ENCODE data around the gene TCF4.

Gene TCF4

DNA sequence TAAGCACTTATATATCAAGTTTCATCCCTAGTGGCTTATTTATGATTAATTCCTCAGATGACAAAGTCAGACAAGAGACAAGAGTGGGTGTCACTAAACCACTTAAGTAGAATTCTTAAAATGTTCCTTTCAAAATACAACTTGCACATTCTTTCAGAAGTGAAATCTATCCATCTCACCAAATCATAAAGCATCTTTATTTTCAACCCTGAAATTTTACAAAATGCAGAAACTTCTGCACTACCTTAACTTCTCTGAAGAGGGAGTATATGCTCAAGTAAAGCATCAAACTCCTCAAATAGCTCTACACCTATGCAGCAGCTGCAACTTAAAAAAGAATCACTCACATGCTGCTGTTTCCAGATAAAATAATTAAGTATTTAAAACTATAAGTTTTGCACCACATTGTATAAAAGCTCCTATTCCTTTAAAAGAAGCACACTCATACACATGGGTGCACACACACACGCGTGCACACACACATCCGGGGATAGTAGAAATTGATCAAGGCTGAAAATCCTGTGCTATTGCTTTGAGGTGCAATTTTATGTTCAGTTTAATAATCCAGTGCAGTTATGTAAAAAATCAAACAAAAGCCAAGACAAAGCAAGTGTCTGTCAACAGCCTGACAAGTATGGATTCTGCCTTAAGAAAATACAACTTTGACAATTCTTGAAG is 244.5 kb downstream of the TCF4 start:
- no peak for DNase-seq
- H3K27ac Mint-ChIP-seq: no peak overlapping the region
- peaks cover 0 to 1% of the 10 kb centered on the region in 2 donors for H3K9me3 Mint-ChIP-seq
- H3K4me1 Mint-ChIP-seq (ENCODE audit: low read depth in 2 of 2): peaks cover 0 to 2% of the 10 kb centered on the region in 2 donors
- H3K36me3 Mint-ChIP-seq (ENCODE audit: insufficient read depth): no peaks in the 10 kb centered on the region
- ATAC-seq (replicated peaks): no peak
- no peak overlapping the region for H3K4me3 Mint-ChIP-seq
- no peaks in the 10 kb centered on the region for H3K27me3 Mint-ChIP-seq

DNA sequence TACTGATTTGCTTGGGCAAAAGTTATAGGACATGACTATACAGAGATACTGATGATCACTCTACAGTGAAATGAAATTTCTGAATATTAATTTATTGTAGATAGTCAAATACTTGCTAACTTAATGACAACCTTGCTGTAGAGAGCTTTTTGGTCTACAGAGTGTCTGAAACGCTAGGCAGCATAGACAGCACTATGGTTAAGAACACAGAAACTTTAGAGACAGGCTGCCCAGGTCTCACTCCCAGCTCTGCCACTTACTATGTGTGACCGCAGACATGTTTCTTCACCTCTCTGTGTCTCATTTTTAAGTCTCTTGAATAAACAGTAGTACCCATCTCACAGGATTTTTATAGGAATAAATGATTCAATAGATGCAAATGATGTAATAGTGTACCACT is 247.0 kb downstream of the TCF4 start:
- H3K36me3 Mint-ChIP-seq (ENCODE audit: insufficient read depth): no peaks in the 10 kb centered on the region

DNA sequence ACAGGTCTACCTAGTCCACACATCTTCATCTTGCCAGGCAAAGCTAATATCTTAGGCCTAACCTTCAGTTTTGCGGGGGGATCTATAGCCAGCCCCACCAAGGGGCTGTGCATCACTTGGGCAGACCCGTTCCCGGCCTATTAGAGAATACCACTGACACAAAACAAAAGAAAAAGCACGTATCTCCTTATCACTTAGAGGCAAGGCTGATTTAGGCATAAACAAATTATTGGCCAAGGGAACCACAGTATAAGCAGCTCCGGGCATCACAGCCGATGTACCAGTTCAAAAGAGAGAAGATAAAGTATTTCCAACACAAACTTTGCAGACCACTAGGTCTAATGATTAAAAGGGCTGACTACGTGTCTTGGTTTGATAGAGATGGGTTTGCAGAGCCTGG is 248.0 kb downstream of the TCF4 start:
- Mint-ChIP-seq H3K4me1 (ENCODE audit: low read depth in 2 of 2) (no peaks in the 10 kb centered on the region), H3K27me3 (no peaks in the 10 kb centered on the region), H3K9me3 (peaks cover 0 to 1% of the 10 kb centered on the region in 2 donors), H3K4me3 (no peak overlapping the region), H3K27ac (no peak overlapping the region), H3K36me3 (ENCODE audit: insufficient read depth) (no peaks in the 10 kb centered on the region)
- DNase-seq (no peak), ATAC-seq (replicated peaks) (no peak)

More for the DNA sequence above, 247.0 kb downstream of the TCF4 start:
- H3K27me3 Mint-ChIP-seq: no peaks in the 10 kb centered on the region
- H3K4me1 Mint-ChIP-seq (ENCODE audit: low read depth in 2 of 2): no peaks in the 10 kb centered on the region
- H3K4me3 Mint-ChIP-seq: no peak overlapping the region
- no peak overlapping the region for H3K27ac Mint-ChIP-seq
- DNase-seq (no peak), ATAC-seq (replicated peaks) (no peak)
- H3K9me3 Mint-ChIP-seq: peaks cover 0 to 1% of the 10 kb centered on the region in 2 donors

- H3K9me3 Mint-ChIP-seq: peaks cover 0 to 1% of the 10 kb centered on the region in 2 donors
- ATAC-seq (replicated peaks): no peak
- DNase-seq: no peak
- H3K36me3 Mint-ChIP-seq (ENCODE audit: insufficient read depth): no peaks in the 10 kb centered on the region
- no peaks in the 10 kb centered on the region for H3K27me3 Mint-ChIP-seq
- no peaks in the 10 kb centered on the region for H3K4me1 Mint-ChIP-seq (ENCODE audit: low read depth in 2 of 2)
- H3K4me3 Mint-ChIP-seq: no peak overlapping the region
- no peak overlapping the region for H3K27ac Mint-ChIP-seq
These were observed 248.9 kb downstream of the TCF4 start for GRCh38 chr18:55338978-55339650.

DNA sequence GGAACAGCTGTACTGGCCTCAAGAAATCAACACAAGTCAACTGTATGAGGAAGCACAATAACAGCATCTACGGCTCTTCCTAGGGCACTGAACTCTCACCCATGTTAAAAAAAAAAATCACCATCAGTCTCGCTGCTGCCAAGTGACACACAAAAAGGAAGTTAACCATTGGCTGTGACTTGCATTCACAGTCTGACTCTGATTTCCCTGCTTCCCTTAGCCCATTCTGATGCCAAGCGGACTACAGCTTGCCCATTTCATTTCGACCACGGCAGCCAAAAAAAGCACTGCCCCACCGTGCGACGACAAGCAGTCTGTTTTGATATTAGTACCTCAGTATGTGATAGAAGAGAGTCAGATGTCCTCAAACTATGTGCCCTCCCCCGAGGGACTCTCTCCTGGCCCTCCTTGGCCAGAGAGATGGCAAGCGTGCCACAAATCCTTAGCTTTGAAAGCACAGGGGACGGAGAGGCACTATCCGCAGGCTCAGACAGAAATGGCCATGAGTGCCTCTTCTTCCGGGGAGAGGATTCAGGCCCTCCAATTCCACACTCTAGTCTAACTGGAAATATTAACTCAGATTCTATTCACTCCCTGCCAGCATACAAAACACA is 250.0 kb downstream of the TCF4 start:
- Mint-ChIP-seq H3K27ac (no peak overlapping the region), H3K36me3 (ENCODE audit: insufficient read depth) (no peaks in the 10 kb centered on the region), H3K27me3 (no peaks in the 10 kb centered on the region), H3K4me3 (no peak overlapping the region), H3K9me3 (peaks cover 0 to 1% of the 10 kb centered on the region in 2 donors), H3K4me1 (ENCODE audit: low read depth in 2 of 2) (no peaks in the 10 kb centered on the region)
- DNase-seq: no peak
- ATAC-seq (replicated peaks): no peak

- H3K27me3 Mint-ChIP-seq: no peaks in the 10 kb centered on the region
- no peak overlapping the region for H3K4me3 Mint-ChIP-seq
- H3K36me3 Mint-ChIP-seq (ENCODE audit: insufficient read depth): no peaks in the 10 kb centered on the region
- H3K27ac Mint-ChIP-seq: no peak overlapping the region
- ATAC-seq (replicated peaks) (no peak), DNase-seq (no peak)
- H3K9me3 Mint-ChIP-seq: peaks cover 0 to 1% of the 10 kb centered on the region in 2 donors
- H3K4me1 Mint-ChIP-seq (ENCODE audit: low read depth in 2 of 2): no peaks in the 10 kb centered on the region
These were observed 250.9 kb downstream of the TCF4 start for GRCh38 chr18:55337138-55337537.

- no peak overlapping the region for H3K27ac Mint-ChIP-seq
- no peak for ATAC-seq (replicated peaks)
- no peaks in the 10 kb centered on the region for H3K4me1 Mint-ChIP-seq (ENCODE audit: low read depth in 2 of 2)
These were observed 251.4 kb downstream of the TCF4 start for GRCh38 chr18:55336438-55337100.

GRCh38 chr18:55334875-55335274 is 253.1 kb downstream of the TCF4 start:
- Mint-ChIP-seq H3K27ac (no peak overlapping the region), H3K4me1 (ENCODE audit: low read depth in 2 of 2) (no peaks in the 10 kb centered on the region), H3K36me3 (ENCODE audit: insufficient read depth) (no peaks in the 10 kb centered on the region), H3K4me3 (no peak overlapping the region), H3K27me3 (no peaks in the 10 kb centered on the region), H3K9me3 (no peaks in the 10 kb centered on the region)
- no peak for DNase-seq
- ATAC-seq (replicated peaks): no peak

More at GRCh38 chr18:55336438-55337100, 251.4 kb downstream of the TCF4 start:
- DNase-seq: no peak
- Mint-ChIP-seq H3K36me3 (ENCODE audit: insufficient read depth) (no peaks in the 10 kb centered on the region), H3K27me3 (no peaks in the 10 kb centered on the region), H3K4me3 (no peak overlapping the region), H3K9me3 (peaks cover 0 to 1% of the 10 kb centered on the region in 2 donors)

DNA sequence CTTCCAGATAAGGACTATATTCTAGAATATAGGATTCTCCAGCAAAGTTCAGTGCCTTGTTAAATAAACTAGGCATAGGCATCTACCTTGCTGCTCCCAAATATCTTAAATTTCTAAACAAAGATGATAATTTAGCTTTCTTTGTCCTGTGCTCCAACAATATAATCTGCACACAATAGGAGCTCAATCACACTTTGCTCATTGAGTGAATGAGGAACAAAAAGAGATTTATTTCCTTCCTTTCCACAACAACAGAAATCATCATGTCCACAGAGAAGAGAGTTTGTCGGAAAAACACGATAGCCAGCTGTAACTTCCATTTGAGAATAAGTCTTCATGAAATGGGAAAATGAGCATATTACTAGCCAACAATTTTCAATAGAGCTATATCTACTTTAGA is 256.7 kb downstream of the TCF4 start:
- H3K27me3 Mint-ChIP-seq: no peaks in the 10 kb centered on the region
- ATAC-seq (replicated peaks) (no peak), DNase-seq (no peak)
- no peaks in the 10 kb centered on the region for H3K36me3 Mint-ChIP-seq (ENCODE audit: insufficient read depth)
- no peak overlapping the region for H3K27ac Mint-ChIP-seq
- no peaks in the 10 kb centered on the region for H3K9me3 Mint-ChIP-seq
- H3K4me1 Mint-ChIP-seq (ENCODE audit: low read depth in 2 of 2): no peaks in the 10 kb centered on the region
- no peak overlapping the region for H3K4me3 Mint-ChIP-seq

GRCh38 chr18:55328301-55328700 is 259.7 kb downstream of the TCF4 start:
- DNase-seq (no peak), ATAC-seq (replicated peaks) (no peak)
- no peaks in the 10 kb centered on the region for H3K4me1 Mint-ChIP-seq (ENCODE audit: low read depth in 2 of 2)
- no peaks in the 10 kb centered on the region for H3K36me3 Mint-ChIP-seq (ENCODE audit: insufficient read depth)
- H3K27me3 Mint-ChIP-seq: peaks cover 5% of the 10 kb centered on the region in 2 donors
- peaks cover 0 to under 1% of the 10 kb centered on the region in 2 donors for H3K9me3 Mint-ChIP-seq
- H3K4me3 Mint-ChIP-seq: no peak overlapping the region
- H3K27ac Mint-ChIP-seq: no peak overlapping the region

GRCh38 chr18:55327454-55327853 is 260.5 kb downstream of the TCF4 start:
- Mint-ChIP-seq H3K36me3 (ENCODE audit: insufficient read depth) (no peaks in the 10 kb centered on the region), H3K4me1 (ENCODE audit: low read depth in 2 of 2) (no peaks in the 10 kb centered on the region), H3K4me3 (no peak overlapping the region), H3K27ac (no peak overlapping the region), H3K27me3 (peaks cover 5 to 10% of the 10 kb centered on the region in 2 donors), H3K9me3 (peaks cover 0 to 2% of the 10 kb centered on the region in 2 donors)
- ATAC-seq (replicated peaks): no peak
- DNase-seq: no peak

- H3K4me3 Mint-ChIP-seq: no peak overlapping the region
- DNase-seq: no peak
- peaks cover 0 to 4% of the 10 kb centered on the region in 2 donors for H3K4me1 Mint-ChIP-seq (ENCODE audit: low read depth in 2 of 2)
- H3K27me3 Mint-ChIP-seq: peaks cover 12 to 19% of the 10 kb centered on the region in 2 donors
- peaks cover 2 to 7% of the 10 kb centered on the region in 2 donors for H3K9me3 Mint-ChIP-seq
- H3K27ac Mint-ChIP-seq: no peak overlapping the region
- ATAC-seq (replicated peaks): no peak
- no peaks in the 10 kb centered on the region for H3K36me3 Mint-ChIP-seq (ENCODE audit: insufficient read depth)
These were observed 261.9 kb downstream of the TCF4 start for GRCh38 chr18:55326134-55326533.

DNA sequence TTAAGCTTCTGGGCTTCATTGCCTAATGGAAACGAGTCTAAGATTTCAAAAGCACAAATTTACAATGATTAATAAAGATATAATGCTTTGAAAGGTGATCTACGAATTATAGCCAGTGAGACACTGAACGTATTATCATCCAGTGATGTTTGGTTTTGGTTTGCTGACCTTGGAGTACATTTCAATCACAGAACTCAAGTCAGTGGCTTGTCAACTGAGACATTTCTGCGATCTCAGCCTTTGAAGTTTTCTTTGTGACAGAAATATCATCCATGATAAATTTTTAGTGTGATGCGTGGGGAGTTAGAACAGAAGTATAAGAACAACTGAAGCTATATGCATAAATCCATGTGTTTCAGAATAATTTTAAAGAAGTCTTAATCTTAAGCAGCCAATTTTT is 263.8 kb downstream of the TCF4 start:
- no peak overlapping the region for H3K27ac Mint-ChIP-seq
- no peak overlapping the region for H3K4me3 Mint-ChIP-seq
- H3K9me3 Mint-ChIP-seq: peaks cover 4 to 11% of the 10 kb centered on the region in 2 donors
- peaks cover 15 to 21% of the 10 kb centered on the region in 2 donors for H3K27me3 Mint-ChIP-seq
- ATAC-seq (replicated peaks) (no peak), DNase-seq (no peak)
- no peaks in the 10 kb centered on the region for H3K36me3 Mint-ChIP-seq (ENCODE audit: insufficient read depth)
- peaks cover 0 to 4% of the 10 kb centered on the region in 2 donors for H3K4me1 Mint-ChIP-seq (ENCODE audit: low read depth in 2 of 2)
